ENCODE data around the gene OR56B1.

DNA sequence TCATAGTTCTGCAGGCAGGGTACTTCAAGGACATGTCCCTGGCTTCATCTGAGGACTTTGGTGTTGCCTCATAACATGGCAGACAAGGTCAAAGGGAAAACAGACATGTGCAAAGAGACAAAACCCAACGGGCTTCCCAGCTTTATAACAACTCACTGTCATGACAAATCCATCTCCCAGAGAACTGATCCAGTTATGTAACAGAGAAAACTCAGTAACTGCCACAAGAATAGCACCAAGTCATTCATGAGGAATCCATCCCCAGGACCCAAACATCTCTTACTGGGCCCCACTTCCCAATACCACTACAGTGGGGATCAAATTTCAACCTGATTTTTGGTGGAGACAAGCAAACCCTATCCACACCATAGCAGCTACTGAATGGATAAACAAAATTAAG lies 30.8 kb downstream of the OR56B1 start:
- TF ChIP-seq, protein P1, sequence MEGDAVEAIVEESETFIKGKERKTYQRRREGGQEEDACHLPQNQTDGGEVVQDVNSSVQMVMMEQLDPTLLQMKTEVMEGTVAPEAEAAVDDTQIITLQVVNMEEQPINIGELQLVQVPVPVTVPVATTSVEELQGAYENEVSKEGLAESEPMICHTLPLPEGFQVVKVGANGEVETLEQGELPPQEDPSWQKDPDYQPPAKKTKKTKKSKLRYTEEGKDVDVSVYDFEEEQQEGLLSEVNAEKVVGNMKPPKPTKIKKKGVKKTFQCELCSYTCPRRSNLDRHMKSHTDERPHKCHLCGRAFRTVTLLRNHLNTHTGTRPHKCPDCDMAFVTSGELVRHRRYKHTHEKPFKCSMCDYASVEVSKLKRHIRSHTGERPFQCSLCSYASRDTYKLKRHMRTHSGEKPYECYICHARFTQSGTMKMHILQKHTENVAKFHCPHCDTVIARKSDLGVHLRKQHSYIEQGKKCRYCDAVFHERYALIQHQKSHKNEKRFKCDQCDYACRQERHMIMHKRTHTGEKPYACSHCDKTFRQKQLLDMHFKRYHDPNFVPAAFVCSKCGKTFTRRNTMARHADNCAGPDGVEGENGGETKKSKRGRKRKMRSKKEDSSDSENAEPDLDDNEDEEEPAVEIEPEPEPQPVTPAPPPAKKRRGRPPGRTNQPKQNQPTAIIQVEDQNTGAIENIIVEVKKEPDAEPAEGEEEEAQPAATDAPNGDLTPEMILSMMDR (IDR thresholded peaks at IDR 0.05): no peak
- no peak for TF ChIP-seq CEBPB (IDR thresholded peaks at IDR 0.05)
- TF ChIP-seq TP53 (CRISPR knock-in tag; IDR thresholded peaks at IDR 0.05): no peak
- no peak for TF ChIP-seq RFX5 (IDR thresholded peaks at IDR 0.05)
- no peak for TF ChIP-seq ELK1 (IDR thresholded peaks at IDR 0.05; ENCODE audit: low read depth, low read length)
- TF ChIP-seq EHF (CRISPR knock-in tag; IDR thresholded peaks at IDR 0.05): no peak
- no peak for TF ChIP-seq FOSB (CRISPR knock-in tag; IDR thresholded peaks at IDR 0.05)
- TF ChIP-seq EHMT2 (IDR thresholded peaks at IDR 0.05; ENCODE audit: low read depth): no peak
- TF ChIP-seq POLR2A (IDR thresholded peaks at IDR 0.05; ENCODE audit: low read length): no peak
- TF ChIP-seq, protein P2, sequence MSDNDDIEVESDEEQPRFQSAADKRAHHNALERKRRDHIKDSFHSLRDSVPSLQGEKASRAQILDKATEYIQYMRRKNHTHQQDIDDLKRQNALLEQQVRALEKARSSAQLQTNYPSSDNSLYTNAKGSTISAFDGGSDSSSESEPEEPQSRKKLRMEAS (IDR thresholded peaks at IDR 0.05): no peak
